OCI-LY1 (cell line): ENCODE measurements around the gene DSG1.

Source experiments
- EZH2 ChIP-seq: fragments of 200-600 bp; sonication (generic), shearing (Covaris generic); IDR thresholded peaks from 2 replicates; pipeline ENCODE4 v1.8.0; 2017; ENCODE audit warnings: borderline replicate concordance, mixed run types, mild to moderate bottlenecking, antibody characterized with exemption, low read length, moderate library complexity, mixed read lengths
- TF ChIP-seq, protein P1 (sequence below): fragments of 200-600 bp; sonication (generic), shearing (Covaris generic); IDR thresholded peaks from 2 replicates; pipeline ENCODE4 v1.5.1; 2017; ENCODE audit warnings: mild to moderate bottlenecking, antibody characterized with exemption, low read length, moderate library complexity, mixed read lengths

DNA sequence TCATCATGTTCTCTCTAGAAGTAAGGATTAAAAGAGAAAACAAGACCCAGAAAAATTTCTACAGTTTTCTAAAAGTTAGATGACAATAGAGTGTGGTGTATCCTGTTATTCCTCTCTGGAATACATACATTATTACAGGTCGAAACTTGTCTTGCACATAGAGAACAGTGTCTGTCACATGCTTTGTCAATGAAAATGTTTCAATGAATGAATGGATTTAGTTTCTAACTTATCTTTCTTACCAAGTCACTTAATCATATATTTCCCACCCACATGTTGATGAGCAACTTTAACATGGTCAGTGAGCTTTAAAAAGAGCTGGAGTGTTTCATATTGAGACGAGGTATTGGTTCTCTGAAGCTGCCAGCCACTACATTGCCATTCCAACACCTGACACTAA is 63.0 kb downstream of the DSG1 start:
- TF ChIP-seq, protein P1, sequence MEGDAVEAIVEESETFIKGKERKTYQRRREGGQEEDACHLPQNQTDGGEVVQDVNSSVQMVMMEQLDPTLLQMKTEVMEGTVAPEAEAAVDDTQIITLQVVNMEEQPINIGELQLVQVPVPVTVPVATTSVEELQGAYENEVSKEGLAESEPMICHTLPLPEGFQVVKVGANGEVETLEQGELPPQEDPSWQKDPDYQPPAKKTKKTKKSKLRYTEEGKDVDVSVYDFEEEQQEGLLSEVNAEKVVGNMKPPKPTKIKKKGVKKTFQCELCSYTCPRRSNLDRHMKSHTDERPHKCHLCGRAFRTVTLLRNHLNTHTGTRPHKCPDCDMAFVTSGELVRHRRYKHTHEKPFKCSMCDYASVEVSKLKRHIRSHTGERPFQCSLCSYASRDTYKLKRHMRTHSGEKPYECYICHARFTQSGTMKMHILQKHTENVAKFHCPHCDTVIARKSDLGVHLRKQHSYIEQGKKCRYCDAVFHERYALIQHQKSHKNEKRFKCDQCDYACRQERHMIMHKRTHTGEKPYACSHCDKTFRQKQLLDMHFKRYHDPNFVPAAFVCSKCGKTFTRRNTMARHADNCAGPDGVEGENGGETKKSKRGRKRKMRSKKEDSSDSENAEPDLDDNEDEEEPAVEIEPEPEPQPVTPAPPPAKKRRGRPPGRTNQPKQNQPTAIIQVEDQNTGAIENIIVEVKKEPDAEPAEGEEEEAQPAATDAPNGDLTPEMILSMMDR, result no peak
- no peak for TF ChIP-seq EZH2
